ENCODE results near the gene SHOC2. TPM values are rescaled to one million over a fixed set of nuclear protein-coding genes. Genes with fewer than 3 reads are reported as not detected.

SHOC2 gene
- total and polyA plus RNA-seq, 2 of the 8 experiments (the other 6 are each of a cell fraction or from before 2014, with no cell fraction given): 7.6 to 28.2 TPM

GRCh38 chr10:110883924-110884323 is 35.5 kb upstream of the SHOC2 start (continued):
- TF ChIP-seq HDAC6 (IDR thresholded peaks at IDR 0.05; ENCODE audit: low read depth, low read length): no peak
- no peak for TF ChIP-seq EP300 (IDR thresholded peaks at IDR 0.05; ENCODE audit: borderline replicate concordance in 1 of 2, low read depth in 2 of 2, low read length in 2 of 2)
- no peak for TF ChIP-seq KDM1A (IDR thresholded peaks at IDR 0.05; ENCODE audit: borderline replicate concordance, low read length)

Measured in H1 (cell line).